MCF 10A (cell line): Measurements from ENCODE around the gene COG5. TPM values are rescaled to one million over a fixed set of nuclear protein-coding genes. Genes with fewer than 3 reads are reported as not detected.

Experiments
- BruUV-seq: library from RNA; stranded (reverse); fragments of 400-500 nt; replicated peaks from 2 replicates; lab custom pipeline; 2021; lab: Mats Ljungman, UMichigan
- CTCF ChIA-PET: fragments of 300-600 bp; sonication (Branson Sonifier 250); formaldehyde crosslinking; extraction: SDS; loops from one replicate; lab custom pipeline; 2021; ENCODE audit warnings: antibody characterized with exemption, inconsistent platforms; lab: Yijun Ruan, JAX
- POLR2A ChIA-PET: fragments of 300-600, 350-650 bp; sonication (Branson Sonifier 250); formaldehyde crosslinking; extraction: SDS; loops from one replicate; lab custom pipeline; 2020; ENCODE audit warnings: antibody characterized with exemption, inconsistent platforms; lab: Yijun Ruan, JAX
- DNase-seq: peaks from one replicate; pipeline ENCODE4 v3.0.0-alpha.2; 2018; ENCODE audit not compliant: unreplicated experiment
- H3K27ac Mint-ChIP-seq: one replicate; pipeline ENCODE4 v1.8.0; 2022; ENCODE audit warnings: mild to moderate bottlenecking, low read depth, mixed read lengths; ENCODE audit not compliant: unreplicated experiment
- H3K27me3 Mint-ChIP-seq: one replicate; pipeline ENCODE4 v1.8.0; 2022; ENCODE audit warnings: mixed read lengths; ENCODE audit not compliant: insufficient read depth, unreplicated experiment
- H3K36me3 Mint-ChIP-seq: one replicate; pipeline ENCODE4 v1.8.0; 2022; ENCODE audit warnings: mild to moderate bottlenecking, moderate library complexity, mixed read lengths; ENCODE audit not compliant: insufficient read depth, unreplicated experiment
- H3K4me1 Mint-ChIP-seq: one replicate; pipeline ENCODE4 v1.8.0; 2022; ENCODE audit warnings: mixed read lengths; ENCODE audit not compliant: insufficient read depth, unreplicated experiment
- H3K4me3 Mint-ChIP-seq: one replicate; pipeline ENCODE4 v1.8.0; 2022; ENCODE audit warnings: mild to moderate bottlenecking, moderate library complexity, mixed read lengths; ENCODE audit not compliant: unreplicated experiment
- H3K9me3 Mint-ChIP-seq: one replicate; pipeline ENCODE4 v1.8.0; 2022; ENCODE audit warnings: mixed read lengths; ENCODE audit not compliant: unreplicated experiment
- intact Hi-C: fragments of 100-400 bp; cut with micrococcal nuclease; formaldehyde crosslinking; loops from 2 replicates; pipeline ENCODE4 v1.14.1; 2022
- total RNA-seq: library from RNA; stranded (reverse); gene quantifications from 2 replicates; pipeline ENCODE4 v1.2.3, GENCODE V29; 2022
- TF ChIP-seq, protein P1 (sequence below): fragments of 200-600 bp; IDR thresholded peaks from one replicate; pipeline ENCODE4 v1.8.0; 2022; ENCODE audit warnings: antibody characterized with exemption, mild to moderate bottlenecking; ENCODE audit not compliant: unreplicated experiment

The COG5 gene
- total RNA-seq, 1 experiment from 2014 or later = 40.3 TPM

GRCh38 chr7:107203607-107204006 is 360.1 kb downstream of the COG5 start:
- intact Hi-C loops = loop anchor here (2.0 to 10.0 kb wide), 2 partner anchors 261 to 521 kb away; no protein-coding TSS in a partner anchor
- ChIA-PET CTCF (interaction anchor here (0.7 to 1.3 kb wide), 3 partner anchors 56 to 672 kb away, joined by 3 to 4 read pairs (median 3); no protein-coding TSS in a partner anchor), POLR2A (interaction anchor here (1.1 kb wide), 2 partner anchors 10 to 14 kb away, joined by 3 to 4 read pairs; no protein-coding TSS in a partner anchor)
- H3K9me3 Mint-ChIP-seq = no peaks in the 10 kb centered on the region
- no peak overlapping the region for H3K4me3 Mint-ChIP-seq
- no peaks in the 10 kb centered on the region for H3K4me1 Mint-ChIP-seq
- no TSS peak for BruUV-seq
- DNase-seq = no peak
- no peaks in the 10 kb centered on the region for H3K27me3 Mint-ChIP-seq
- H3K36me3 Mint-ChIP-seq = peaks cover 90% of the 10 kb centered on the region
- H3K27ac Mint-ChIP-seq = no peak overlapping the region
- TF ChIP-seq, protein P1, sequence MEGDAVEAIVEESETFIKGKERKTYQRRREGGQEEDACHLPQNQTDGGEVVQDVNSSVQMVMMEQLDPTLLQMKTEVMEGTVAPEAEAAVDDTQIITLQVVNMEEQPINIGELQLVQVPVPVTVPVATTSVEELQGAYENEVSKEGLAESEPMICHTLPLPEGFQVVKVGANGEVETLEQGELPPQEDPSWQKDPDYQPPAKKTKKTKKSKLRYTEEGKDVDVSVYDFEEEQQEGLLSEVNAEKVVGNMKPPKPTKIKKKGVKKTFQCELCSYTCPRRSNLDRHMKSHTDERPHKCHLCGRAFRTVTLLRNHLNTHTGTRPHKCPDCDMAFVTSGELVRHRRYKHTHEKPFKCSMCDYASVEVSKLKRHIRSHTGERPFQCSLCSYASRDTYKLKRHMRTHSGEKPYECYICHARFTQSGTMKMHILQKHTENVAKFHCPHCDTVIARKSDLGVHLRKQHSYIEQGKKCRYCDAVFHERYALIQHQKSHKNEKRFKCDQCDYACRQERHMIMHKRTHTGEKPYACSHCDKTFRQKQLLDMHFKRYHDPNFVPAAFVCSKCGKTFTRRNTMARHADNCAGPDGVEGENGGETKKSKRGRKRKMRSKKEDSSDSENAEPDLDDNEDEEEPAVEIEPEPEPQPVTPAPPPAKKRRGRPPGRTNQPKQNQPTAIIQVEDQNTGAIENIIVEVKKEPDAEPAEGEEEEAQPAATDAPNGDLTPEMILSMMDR = no peak

- CTCF ChIA-PET = interaction anchor here (0.6 to 0.9 kb wide), 10 partner anchors 12 to 1325 kb away, joined by 3 to 4 read pairs (median 3); no protein-coding TSS in a partner anchor
- intact Hi-C loops = loop anchor here (1.0 to 10.0 kb wide), 5 partner anchors 263 to 677 kb away; no protein-coding TSS in a partner anchor
Observed at GRCh38 chr7:107201795-107202450, 361.8 kb downstream of the COG5 start.

GRCh38 chr7:107196834-107197610 is 366.7 kb downstream of the COG5 start:
- BruUV-seq = no TSS peak

More at GRCh38 chr7:107201795-107202450, 361.8 kb downstream of the COG5 start:
- Mint-ChIP-seq H3K4me3 (no peak overlapping the region), H3K4me1 (no peaks in the 10 kb centered on the region), H3K27me3 (no peaks in the 10 kb centered on the region), H3K36me3 (peaks cover 94% of the 10 kb centered on the region), H3K9me3 (no peaks in the 10 kb centered on the region), H3K27ac (no peak overlapping the region)
- POLR2A ChIA-PET = interaction anchor here (0.7 kb wide), 1 partner anchor 15 kb away, joined by 5 read pairs; no protein-coding TSS in a partner anchor
- TF ChIP-seq, protein P1 = peak; percentile 55
- peak; percentile 50 for DNase-seq
- BruUV-seq = no TSS peak

More at GRCh38 chr7:107196834-107197610, 366.7 kb downstream of the COG5 start:
- TF ChIP-seq, protein P1 = no peak
- Mint-ChIP-seq H3K4me3 (no peak overlapping the region), H3K4me1 (peaks cover 4% of the 10 kb centered on the region), H3K27me3 (no peaks in the 10 kb centered on the region), H3K27ac (no peak overlapping the region), H3K36me3 (peaks cover 96% of the 10 kb centered on the region), H3K9me3 (no peaks in the 10 kb centered on the region)
- no peak for DNase-seq
- ChIA-PET CTCF (interaction anchor here (0.7 to 1.7 kb wide), 2 partner anchors 16 to 249 kb away, joined by 3 to 4 read pairs; no protein-coding TSS in a partner anchor), POLR2A (interaction anchor here (0.6 to 1.1 kb wide), 3 partner anchors 28 to 693 kb away, joined by 3 to 4 read pairs (median 4); no protein-coding TSS in a partner anchor)
- intact Hi-C loops = no loop called here
